A673 (cell line): ENCODE measurements around the gene LRRC2. TPM values are rescaled to one million over a fixed set of nuclear protein-coding genes. Genes with fewer than 3 reads are reported as not detected.

Experiments
- BruUV-seq: library from RNA; stranded (reverse); fragments of 400-500 nt; replicated peaks from 2 replicates; lab custom pipeline; 2021; lab: Mats Ljungman, UMichigan
- CTCF ChIA-PET: fragments of 300-600 bp; sonication (Branson Sonifier 250); formaldehyde crosslinking; loops from one replicate; lab custom pipeline; 2022; ENCODE audit warnings: antibody characterized with exemption; lab: Charles Lee
- POLR2A ChIA-PET: fragments of 300-600 bp; sonication (Branson Sonifier 250); formaldehyde crosslinking; loops from one replicate; lab custom pipeline; 2022; ENCODE audit warnings: antibody characterized with exemption; ENCODE audit not compliant: low non-redundant PET; lab: Charles Lee
- DNase-seq: peaks from one replicate; pipeline ENCODE4 v3.0.0-alpha.2; 2015; ENCODE audit warnings: low spot score
- H3K27ac ChIP-seq: fragments of 200-600 bp; sonication (generic); 2 replicates; pipeline ENCODE4 v1.5.1; 2016; ENCODE audit warnings: mixed run types, low read depth, mild to moderate bottlenecking, mixed read lengths, antibody characterized with exemption, low read length; ENCODE audit not compliant: poor library complexity, severe bottlenecking
- H3K27me3 ChIP-seq: fragments of 200-600 bp; sonication (generic); replicated peaks from 2 replicates; pipeline ENCODE4 v1.6.1; 2017; ENCODE audit warnings: mixed run types, low read depth, mild to moderate bottlenecking, mixed read lengths, antibody characterized with exemption, low read length; ENCODE audit not compliant: insufficient read depth, poor library complexity
- H3K36me3 ChIP-seq: fragments of 200-600 bp; sonication (generic); 2 replicates; pipeline ENCODE4 v1.6.1; 2016; ENCODE audit warnings: mixed run types, mild to moderate bottlenecking, mixed read lengths, antibody characterized with exemption, low read length; ENCODE audit not compliant: insufficient read depth, poor library complexity, severe bottlenecking
- H3K4me1 ChIP-seq: fragments of 200-600 bp; sonication (generic); 2 replicates; pipeline ENCODE4 v1.6.1; 2017; ENCODE audit warnings: mixed run types, mild to moderate bottlenecking, mixed read lengths, antibody characterized with exemption, low read length; ENCODE audit not compliant: insufficient read depth, poor library complexity, severe bottlenecking
- H3K4me3 ChIP-seq: fragments of 200-600 bp; sonication (generic); 2 replicates; pipeline ENCODE4 v1.5.1; 2016; ENCODE audit warnings: low read depth, mixed run types, mild to moderate bottlenecking, mixed read lengths, low read length; ENCODE audit not compliant: poor library complexity, severe bottlenecking
- H3K9me3 ChIP-seq: fragments of 200-600 bp; sonication (generic); 2 replicates; pipeline ENCODE4 v1.6.1; 2016; ENCODE audit warnings: mixed run types, low read depth, mild to moderate bottlenecking, mixed read lengths, antibody characterized with exemption, low read length; ENCODE audit not compliant: poor library complexity, severe bottlenecking
- EZH2 ChIP-seq: fragments of 200-600 bp; sonication (generic); IDR thresholded peaks from 2 replicates; pipeline ENCODE4 v1.6.1; 2017; ENCODE audit warnings: borderline replicate concordance, low read depth, mild to moderate bottlenecking, mixed read lengths, antibody characterized with exemption, low read length; ENCODE audit not compliant: poor library complexity, severe bottlenecking
- intact Hi-C: fragments of 100-400 bp; cut with micrococcal nuclease; formaldehyde crosslinking; loops from one replicate; pipeline ENCODE4 v1.10.0; 2022; ENCODE audit not compliant: unreplicated experiment
- total RNA-seq: library from RNA; stranded (reverse); gene quantifications from 2 replicates; pipeline ENCODE4 v1.2.3, GENCODE V29; 2021
- TF ChIP-seq, protein P1 (sequence below): fragments of 300-800, 200-600 bp; sonication (generic); conservative IDR thresholded peaks from 2 replicates; pipeline ENCODE4 v1.5.1; 2017; ENCODE audit warnings: low read depth, mild to moderate bottlenecking, antibody characterized with exemption, low read length, moderate library complexity, mixed read lengths

Gene LRRC2
- total RNA-seq, 1 experiment from 2014 or later = 0.28 TPM

DNA sequence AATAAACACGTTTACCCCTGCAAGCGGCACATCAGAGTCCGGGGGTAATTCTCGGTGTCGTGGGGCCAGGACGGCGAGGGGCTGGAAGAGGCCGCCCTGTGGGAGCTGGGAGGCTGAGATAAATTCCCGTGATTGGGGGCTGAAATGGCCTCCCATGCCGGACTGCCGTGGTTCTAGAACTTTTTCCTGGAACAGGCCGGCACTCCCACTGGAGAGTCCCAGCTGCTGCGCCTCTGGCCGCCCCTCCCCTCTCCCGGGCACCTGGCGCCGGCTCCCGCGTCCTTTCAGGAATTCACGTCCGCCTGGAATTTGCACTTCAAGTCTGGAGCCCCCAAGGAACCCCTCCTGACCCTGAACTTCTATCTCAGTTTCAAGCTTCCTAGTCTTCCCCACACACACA lies 10.8 kb upstream of the LRRC2 start:
- ChIA-PET POLR2A (no interaction called here), CTCF (no interaction called here)
- H3K27ac ChIP-seq = no peak overlapping the region
- no peak for DNase-seq
- no peaks in the 10 kb centered on the region for H3K9me3 ChIP-seq
- no peaks in the 10 kb centered on the region for H3K27me3 ChIP-seq
- no peaks in the 10 kb centered on the region for H3K36me3 ChIP-seq
- intact Hi-C loops = no loop called here
- no peaks in the 10 kb centered on the region for H3K4me1 ChIP-seq
- no TSS peak for BruUV-seq
- no peak for TF ChIP-seq EZH2
- TF ChIP-seq, protein P1, sequence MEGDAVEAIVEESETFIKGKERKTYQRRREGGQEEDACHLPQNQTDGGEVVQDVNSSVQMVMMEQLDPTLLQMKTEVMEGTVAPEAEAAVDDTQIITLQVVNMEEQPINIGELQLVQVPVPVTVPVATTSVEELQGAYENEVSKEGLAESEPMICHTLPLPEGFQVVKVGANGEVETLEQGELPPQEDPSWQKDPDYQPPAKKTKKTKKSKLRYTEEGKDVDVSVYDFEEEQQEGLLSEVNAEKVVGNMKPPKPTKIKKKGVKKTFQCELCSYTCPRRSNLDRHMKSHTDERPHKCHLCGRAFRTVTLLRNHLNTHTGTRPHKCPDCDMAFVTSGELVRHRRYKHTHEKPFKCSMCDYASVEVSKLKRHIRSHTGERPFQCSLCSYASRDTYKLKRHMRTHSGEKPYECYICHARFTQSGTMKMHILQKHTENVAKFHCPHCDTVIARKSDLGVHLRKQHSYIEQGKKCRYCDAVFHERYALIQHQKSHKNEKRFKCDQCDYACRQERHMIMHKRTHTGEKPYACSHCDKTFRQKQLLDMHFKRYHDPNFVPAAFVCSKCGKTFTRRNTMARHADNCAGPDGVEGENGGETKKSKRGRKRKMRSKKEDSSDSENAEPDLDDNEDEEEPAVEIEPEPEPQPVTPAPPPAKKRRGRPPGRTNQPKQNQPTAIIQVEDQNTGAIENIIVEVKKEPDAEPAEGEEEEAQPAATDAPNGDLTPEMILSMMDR = no peak
- no peak overlapping the region for H3K4me3 ChIP-seq

GRCh38 chr3:46576386-46576785 lies 10.3 kb upstream of the LRRC2 start:
- no TSS peak for BruUV-seq
- TF ChIP-seq EZH2 = no peak
- TF ChIP-seq, protein P1 = no peak
- CTCF ChIA-PET = no interaction called here
- no peak for DNase-seq
- no peak overlapping the region for H3K27ac ChIP-seq
- no peaks in the 10 kb centered on the region for H3K36me3 ChIP-seq
- POLR2A ChIA-PET = no interaction called here
- no peaks in the 10 kb centered on the region for H3K9me3 ChIP-seq
- intact Hi-C loops = no loop called here
- H3K27me3 ChIP-seq = no peaks in the 10 kb centered on the region
- no peaks in the 10 kb centered on the region for H3K4me1 ChIP-seq
- H3K4me3 ChIP-seq = no peak overlapping the region

- TF ChIP-seq, protein P1 = no peak
- no peak for TF ChIP-seq EZH2
- no TSS peak for BruUV-seq
- DNase-seq = no peak
- CTCF ChIA-PET = no interaction called here
- Histone ChIP-seq H3K4me1 (no peaks in the 10 kb centered on the region), H3K9me3 (no peaks in the 10 kb centered on the region), H3K27ac (no peak overlapping the region), H3K4me3 (no peak overlapping the region), H3K36me3 (no peaks in the 10 kb centered on the region), H3K27me3 (no peaks in the 10 kb centered on the region)
- POLR2A ChIA-PET = no interaction called here
- intact Hi-C loops = no loop called here
Measured at GRCh38 chr3:46575577-46576222, 9.6 kb upstream of the LRRC2 start.
